H1 (cell line): ENCODE measurements around the gene UGGT1. TPM values are rescaled to one million over a fixed set of nuclear protein-coding genes. Genes with fewer than 3 reads are reported as not detected.

ENCODE experiments used
- CEBPB ChIP-seq: IDR thresholded peaks from 2 replicates; pipeline ENCODE4 v1.6.1; 2012; ENCODE audit warnings: low read depth, low read length
- FOSL1 ChIP-seq: IDR thresholded peaks from 2 replicates; pipeline ENCODE4 v1.6.1; 2011; ENCODE audit warnings: mild to moderate bottlenecking, low read depth, low read length, moderate library complexity; ENCODE audit not compliant: insufficient read depth
- GTF2F1 ChIP-seq: IDR thresholded peaks from 2 replicates; pipeline ENCODE4 v1.6.1; 2012; ENCODE audit warnings: low read depth, low read length, improper control_type of control experiment, borderline replicate concordance
- POLR2AphosphoS5 ChIP-seq: IDR thresholded peaks from 2 replicates; pipeline ENCODE4 v1.6.1; 2011; ENCODE audit warnings: low read depth, low read length
- polyA plus RNA-seq, 7 experiments: library from polyadenylated mRNA; depleted of rRNA in 3 of 7; stranded (reverse) in 5 of 7; unstranded in 2 of 7; fragments of >200 nt in 5 of 7; fragments of 200-250 nt in 2 of 7; gene quantifications; 1 replicate in 5 of 7; 2 replicates in 1 of 7; 4 replicates in 1 of 7; pipeline versions ENCODE4 v1.2.1 to v1.2.3, GENCODE V29; 2011 to 2013; ENCODE audit warnings: missing spikeins in 2 of 7, mixed read lengths in 2 of 7
- total RNA-seq: library from RNA; stranded (reverse); fragmentation: NEBNext Ultra II Directional; extraction: Animal tissue kit (Norgen Biotek cat#: 25700); gene quantifications from 2 replicates; pipeline ENCODE4 v1.2.1, GENCODE V29; 2021
- TF ChIP-seq, protein P1 (sequence below): IDR thresholded peaks from 2 replicates; pipeline ENCODE4 v1.6.1; 2012; ENCODE audit warnings: inconsistent platforms

Gene UGGT1
- total and polyA plus RNA-seq, 2 of the 8 experiments (the other 6 are each of a cell fraction or from before 2014, with no cell fraction given), result 14.9 to 57.3 TPM

DNA sequence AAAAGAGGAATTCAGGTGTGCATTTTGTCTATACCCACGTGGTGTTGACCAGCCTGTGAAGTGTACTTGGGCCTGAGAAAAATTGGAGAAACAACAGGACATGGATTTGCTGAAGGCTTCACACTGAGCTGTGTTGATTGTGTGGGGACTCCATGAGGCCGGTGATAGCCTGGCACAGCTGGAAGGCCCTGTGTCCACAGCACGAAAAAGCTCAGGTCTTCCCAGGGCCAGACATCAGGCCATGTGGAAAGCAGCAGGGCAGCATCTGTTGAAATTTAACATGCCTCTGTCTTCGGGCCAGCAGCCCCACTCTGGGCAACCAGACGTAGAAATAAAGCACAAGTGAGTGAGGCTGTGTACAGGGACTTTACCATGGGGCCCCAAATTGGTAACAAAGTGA, 143.6 kb downstream of the UGGT1 start (continued):
- TF ChIP-seq POLR2AphosphoS5 (no peak), CEBPB (no peak), GTF2F1 (no peak), FOSL1 (no peak)
- TF ChIP-seq, protein P1, sequence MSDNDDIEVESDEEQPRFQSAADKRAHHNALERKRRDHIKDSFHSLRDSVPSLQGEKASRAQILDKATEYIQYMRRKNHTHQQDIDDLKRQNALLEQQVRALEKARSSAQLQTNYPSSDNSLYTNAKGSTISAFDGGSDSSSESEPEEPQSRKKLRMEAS, result no peak
